ENCODE measurements around the gene C16orf96.

C16orf96 gene

GRCh38 chr16:4593086-4593485, 36.9 kb downstream of the C16orf96 start:
- no peak for DNase-seq (ENCODE audit: low spot score)
- TF ChIP-seq CTCF (IDR thresholded peaks at IDR 0.05; ENCODE audit: borderline replicate concordance, control extremely low read depth, extremely low read depth, insufficient read depth, missing control alignments): no peak
- in situ Hi-C loops (cut with MboI; ENCODE audit: low sequenced_read_pairs, unreplicated experiment): no loop called here

GRCh38 chr16:4594433-4595410, 38.6 kb downstream of the C16orf96 start:
- TF ChIP-seq CTCF (IDR thresholded peaks at IDR 0.05; ENCODE audit: borderline replicate concordance, control extremely low read depth, extremely low read depth, insufficient read depth, missing control alignments): no peak
- DNase-seq (ENCODE audit: low spot score): no peak
- in situ Hi-C loops (cut with MboI; ENCODE audit: low sequenced_read_pairs, unreplicated experiment): no loop called here

- no peak for DNase-seq (ENCODE audit: low spot score)
- in situ Hi-C loops (cut with MboI; ENCODE audit: low sequenced_read_pairs, unreplicated experiment): no loop called here
- no peak for TF ChIP-seq CTCF (IDR thresholded peaks at IDR 0.05; ENCODE audit: borderline replicate concordance, control extremely low read depth, extremely low read depth, insufficient read depth, missing control alignments)
Measured at GRCh38 chr16:4597174-4597573, 41.0 kb downstream of the C16orf96 start.

GRCh38 chr16:4599037-4599436, 42.9 kb downstream of the C16orf96 start:
- no peak for DNase-seq (ENCODE audit: low spot score)
- in situ Hi-C loops (cut with MboI; ENCODE audit: low sequenced_read_pairs, unreplicated experiment): no loop called here
- TF ChIP-seq CTCF (IDR thresholded peaks at IDR 0.05; ENCODE audit: borderline replicate concordance, control extremely low read depth, extremely low read depth, insufficient read depth, missing control alignments): no peak

- in situ Hi-C loops (cut with MboI; ENCODE audit: low sequenced_read_pairs, unreplicated experiment): no loop called here
- DNase-seq (ENCODE audit: low spot score): no peak
- TF ChIP-seq CTCF (IDR thresholded peaks at IDR 0.05; ENCODE audit: borderline replicate concordance, control extremely low read depth, extremely low read depth, insufficient read depth, missing control alignments): no peak
Measured at GRCh38 chr16:4599545-4599944, 43.4 kb downstream of the C16orf96 start.

- DNase-seq (ENCODE audit: low spot score): no peak
- in situ Hi-C loops (cut with MboI; ENCODE audit: low sequenced_read_pairs, unreplicated experiment): no loop called here
Measured at GRCh38 chr16:4601036-4601863, 45.1 kb downstream of the C16orf96 start.

More at GRCh38 chr16:4601036-4601863, 45.1 kb downstream of the C16orf96 start:
- TF ChIP-seq CTCF (IDR thresholded peaks at IDR 0.05; ENCODE audit: borderline replicate concordance, control extremely low read depth, extremely low read depth, insufficient read depth, missing control alignments): no peak

Measured in GM13976 (cell line).